Panc1 (cell line): ENCODE data around the gene REV1. TPM values are rescaled to one million over a fixed set of nuclear protein-coding genes. Genes with fewer than 3 reads are reported as not detected.

Experiments used
- ATAC-seq: fragments of 200-7000 bp; cut with Tn5 transposase; 2 replicates; pipeline ENCODE4 v1.9.1; 2020; ENCODE audit warnings: mild to moderate bottlenecking, moderate library complexity
- BruUV-seq: library from RNA; stranded (reverse); fragments of 400-500 nt; replicated peaks from 2 replicates; lab custom pipeline; 2021; lab: Mats Ljungman, UMichigan
- CTCF ChIA-PET: fragments of 300-600 bp; sonication (Branson Sonifier 250); formaldehyde crosslinking; loops from one replicate; lab custom pipeline; 2022; ENCODE audit warnings: antibody characterized with exemption; lab: Charles Lee
- POLR2A ChIA-PET: fragments of 300-600 bp; sonication (Branson Sonifier 250); formaldehyde crosslinking; loops from one replicate; lab custom pipeline; 2022; ENCODE audit warnings: antibody characterized with exemption; lab: Charles Lee
- DNase-seq: peaks from one replicate; pipeline ENCODE4 v3.0.0-alpha.2; 2010; ENCODE audit warnings: low read depth, low spot score
- H3K27ac ChIP-seq: 2 replicates; pipeline ENCODE4 v1.5.1; 2011; ENCODE audit warnings: mild to moderate bottlenecking, low read length, inconsistent platforms
- H3K27me3 ChIP-seq: fragments of 200-500 bp; sonication (Bioruptor generic); 2 replicates; pipeline ENCODE4 v1.6.0; 2014; ENCODE audit warnings: low read length, inconsistent platforms; ENCODE audit not compliant: control insufficient read depth, insufficient read depth
- H3K36me3 ChIP-seq: fragments of 200-500 bp; sonication (Bioruptor generic); 2 replicates; pipeline ENCODE4 v1.5.1; 2014; ENCODE audit warnings: inconsistent platforms, mild to moderate bottlenecking, low read length, moderate library complexity; ENCODE audit not compliant: control insufficient read depth, insufficient read depth
- H3K4me1 ChIP-seq: 2 replicates; pipeline ENCODE4 v1.5.1; 2011; ENCODE audit warnings: inconsistent platforms, mild to moderate bottlenecking, low read length, moderate library complexity; ENCODE audit not compliant: control insufficient read depth, insufficient read depth
- H3K4me3 ChIP-seq, 2 experiments: 2 replicates each; pipeline ENCODE4 v1.5.1; 2011 to 2012; ENCODE audit warnings: low read depth in 2 of 2, low read length in 2 of 2, mild to moderate bottlenecking in 2 of 2, inconsistent platforms in 1 of 2, moderate library complexity in 1 of 2
- H3K9me3 ChIP-seq: fragments of 200-500 bp; sonication (Bioruptor generic); 2 replicates; pipeline ENCODE4 v1.5.1; 2014; ENCODE audit warnings: low read depth, mild to moderate bottlenecking, inconsistent platforms, low read length, moderate library complexity; ENCODE audit not compliant: control insufficient read depth, insufficient read depth
- CTCF ChIP-seq: fragments of 450-650 bp; IDR thresholded peaks from 2 replicates; pipeline ENCODE4 v1.5.1; 2017; ENCODE audit warnings: mild to moderate bottlenecking
- POLR2AphosphoS5 ChIP-seq: IDR thresholded peaks from 2 replicates; pipeline ENCODE4 v1.6.1; 2012; ENCODE audit warnings: mild to moderate bottlenecking, low read depth, low read length, moderate library complexity
- REST ChIP-seq, 2 experiments: IDR thresholded peaks; 2 replicates each; pipeline ENCODE4 v1.6.1; 2011 to 2012; ENCODE audit warnings: low read depth in 2 of 2, control low read depth in 1 of 2, low read length in 1 of 2, mild to moderate bottlenecking in 1 of 2, moderate library complexity in 1 of 2; ENCODE audit not compliant: insufficient read depth in 1 of 2
- SIN3A ChIP-seq: IDR thresholded peaks from 2 replicates; pipeline ENCODE4 v1.6.1; 2012; ENCODE audit warnings: low read depth, mild to moderate bottlenecking, low read length, moderate library complexity, borderline replicate concordance; ENCODE audit not compliant: insufficient read depth
- TCF7L2 ChIP-seq: IDR thresholded peaks from 2 replicates; pipeline ENCODE4 v1.6.1; 2011; ENCODE audit warnings: mild to moderate bottlenecking, low read depth, low read length, inconsistent platforms
- in situ Hi-C: cut with HindIII; loops from 2 replicates; pipeline ENCODE4 v1.10.0; 2016; ENCODE audit warnings: low sequenced_read_pairs, low pct_unique_long_range_greater_than_20kb
- intact Hi-C: fragments of 100-400 bp; cut with micrococcal nuclease; formaldehyde crosslinking; loops from one replicate; pipeline ENCODE4 v1.10.0; 2022; ENCODE audit not compliant: unreplicated experiment
- total RNA-seq: library from RNA; stranded (reverse); gene quantifications from one replicate; pipeline ENCODE4 v1.2.1, GENCODE V29; 2021; ENCODE audit not compliant: unreplicated experiment

Gene REV1
- total RNA-seq, 1 experiment from 2014 or later: 35.0 TPM

- ChIA-PET CTCF (no interaction called here), POLR2A (no interaction called here)
- peaks cover 16% of the 10 kb centered on the region for H3K27me3 ChIP-seq
- no peak overlapping the region for H3K27ac ChIP-seq
- in situ Hi-C loops (no loop called here), intact Hi-C loops (loop anchor here (10.0 kb wide), 1 partner anchor 410 kb away; no protein-coding TSS in a partner anchor)
- no peak for ATAC-seq
- no TSS peak for BruUV-seq
- TF ChIP-seq REST (IDR thresholded peaks at IDR 0.05; ENCODE audit: insufficient read depth in 1 of 2, low read depth in 2 of 2, low read length in 1 of 2) (no peak), SIN3A (no peak), CTCF (no peak), TCF7L2 (no peak), POLR2AphosphoS5 (no peak)
- DNase-seq: no peak
- H3K36me3 ChIP-seq: no peaks in the 10 kb centered on the region
- no peaks in the 10 kb centered on the region for H3K9me3 ChIP-seq
- H3K4me1 ChIP-seq: no peaks in the 10 kb centered on the region
- H3K4me3 ChIP-seq: no peak overlapping the region
Observed at GRCh38 chr2:99495115-99495860, 5.5 kb upstream of the REV1 start.

- intact Hi-C loops (loop anchor here (10.0 kb wide), 1 partner anchor 408 kb away; no protein-coding TSS in a partner anchor), in situ Hi-C loops (no loop called here)
- DNase-seq: no peak
- no peak overlapping the region for H3K27ac ChIP-seq
- H3K4me1 ChIP-seq: peaks cover 9% of the 10 kb centered on the region
- POLR2A ChIA-PET: no interaction called here
- CTCF ChIA-PET: no interaction called here
- H3K36me3 ChIP-seq: no peaks in the 10 kb centered on the region; the same call in 1 of the 2 replicates
- no peak overlapping the region for H3K4me3 ChIP-seq
- peaks cover 12% of the 10 kb centered on the region for H3K27me3 ChIP-seq
- BruUV-seq: no TSS peak
- no peak for ATAC-seq
- no peaks in the 10 kb centered on the region for H3K9me3 ChIP-seq
- no peak for TF ChIP-seq REST (IDR thresholded peaks at IDR 0.05; ENCODE audit: insufficient read depth in 1 of 2, low read depth in 2 of 2, low read length in 1 of 2)
- TF ChIP-seq TCF7L2: no peak
- no peak for TF ChIP-seq CTCF
- TF ChIP-seq SIN3A: no peak
- TF ChIP-seq POLR2AphosphoS5: no peak
Observed at GRCh38 chr2:99492721-99493120, 2.9 kb upstream of the REV1 start.
